ENCODE results near the gene KIAA0825.

Gene KIAA0825

DNA sequence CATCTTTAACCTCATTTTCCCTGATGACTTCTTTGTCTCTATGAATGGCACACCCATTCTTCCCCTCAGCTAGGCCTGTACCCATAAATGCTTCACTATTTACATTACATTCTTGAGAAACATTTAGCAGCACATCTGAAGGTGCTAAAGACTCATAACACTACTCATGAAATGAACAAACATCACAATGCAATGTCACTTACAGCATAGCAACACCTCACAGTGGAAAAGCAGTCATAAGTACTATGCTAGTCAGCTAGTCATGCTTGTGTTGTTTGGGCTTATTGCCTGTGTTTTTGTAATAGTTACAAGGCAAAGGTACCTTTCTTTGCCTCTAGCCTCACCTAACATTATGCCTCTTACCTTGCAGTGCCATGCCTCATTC, 228.9 kb downstream of the KIAA0825 start:
- Histone ChIP-seq H3K27me3 (ENCODE audit: insufficient read depth, low read length, poor library complexity) (no peaks in the 10 kb centered on the region), H3K9me3 (ENCODE audit: insufficient read depth, low read length, severe bottlenecking) (no peaks in the 10 kb centered on the region), H3K36me3 (ENCODE audit: insufficient read depth, low read length) (no peaks in the 10 kb centered on the region), H3K4me2 (ENCODE audit: insufficient read depth, low read length) (no peak overlapping the region), H3K4me3 (ENCODE audit: low read depth in 1 of 2, low read length in 2 of 2) (no peak overlapping the region), H3K27ac (ENCODE audit: low read length) (no peak overlapping the region), H3K9ac (ENCODE audit: low read depth, low read length) (no peak overlapping the region), H3K79me2 (ENCODE audit: insufficient read depth, low read length) (no peaks in the 10 kb centered on the region), H4K20me1 (ENCODE audit: insufficient read depth, low read length) (no peaks in the 10 kb centered on the region), H3K4me1 (ENCODE audit: insufficient read depth, low read length) (no peaks in the 10 kb centered on the region), H2AFZ (ENCODE audit: low read depth, low read length) (no peak overlapping the region)
- no peak for TF ChIP-seq EZH2 (IDR thresholded peaks at IDR 0.05; ENCODE audit: borderline replicate concordance, low read depth, low read length, severe bottlenecking)
- TF ChIP-seq CTCF (IDR thresholded peaks at IDR 0.05; ENCODE audit: borderline replicate concordance, extremely low read depth, low read length, poor library complexity, severe bottlenecking) = no peak
- ATAC-seq (ENCODE audit: insufficient read depth, low read depth) = no peak
- no peak for DNase-seq

DNA sequence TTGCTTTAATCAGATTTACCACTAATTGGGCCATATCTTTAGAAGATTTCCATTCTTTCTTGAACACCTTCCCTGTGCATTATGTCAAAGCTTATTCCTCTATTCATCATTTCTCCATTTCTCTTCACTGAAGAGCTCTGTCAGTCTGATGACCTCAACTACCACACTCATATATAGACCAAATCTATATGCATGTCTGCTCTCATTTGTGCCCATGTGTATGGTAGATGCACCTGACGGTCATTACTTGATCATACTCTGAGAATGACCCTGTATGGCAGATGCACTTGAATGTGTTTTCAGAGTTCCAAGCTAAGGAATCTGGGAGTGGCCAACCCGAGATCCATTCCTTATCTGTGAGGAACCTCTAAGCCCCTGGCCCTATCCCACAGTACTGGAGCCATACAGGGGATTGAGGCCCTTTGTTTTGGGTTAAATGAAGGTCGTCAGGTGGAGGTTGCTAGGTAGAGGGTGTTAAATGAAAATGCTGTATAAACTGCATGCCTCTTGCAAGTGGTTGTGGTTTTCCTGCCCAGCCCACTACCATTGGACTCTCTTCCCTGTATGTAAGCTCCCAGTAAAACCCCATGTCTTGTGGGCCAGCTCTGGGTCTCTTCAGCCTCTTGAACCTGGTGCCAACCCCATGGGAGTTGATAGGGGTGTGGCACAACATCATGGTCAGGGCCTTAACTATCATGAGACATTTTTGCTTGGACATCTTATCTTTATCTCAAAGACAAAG, 229.5 kb downstream of the KIAA0825 start:
- H3K4me3 ChIP-seq (ENCODE audit: low read depth in 1 of 2, low read length in 2 of 2) = no peak overlapping the region
- no peaks in the 10 kb centered on the region for H4K20me1 ChIP-seq (ENCODE audit: insufficient read depth, low read length)
- no peaks in the 10 kb centered on the region for H3K36me3 ChIP-seq (ENCODE audit: insufficient read depth, low read length)
- no peak for DNase-seq
- H3K4me2 ChIP-seq (ENCODE audit: insufficient read depth, low read length) = no peak overlapping the region
- H3K79me2 ChIP-seq (ENCODE audit: insufficient read depth, low read length) = no peaks in the 10 kb centered on the region
- H3K27me3 ChIP-seq (ENCODE audit: insufficient read depth, low read length, poor library complexity) = no peaks in the 10 kb centered on the region
- ATAC-seq (ENCODE audit: insufficient read depth, low read depth) = no peak
- no peak overlapping the region for H3K27ac ChIP-seq (ENCODE audit: low read length)
- H3K4me1 ChIP-seq (ENCODE audit: insufficient read depth, low read length) = no peaks in the 10 kb centered on the region
- no peak for TF ChIP-seq EZH2 (IDR thresholded peaks at IDR 0.05; ENCODE audit: borderline replicate concordance, low read depth, low read length, severe bottlenecking)
- TF ChIP-seq CTCF (IDR thresholded peaks at IDR 0.05; ENCODE audit: borderline replicate concordance, extremely low read depth, low read length, poor library complexity, severe bottlenecking) = no peak
- H3K9ac ChIP-seq (ENCODE audit: low read depth, low read length) = no peak overlapping the region
- H2AFZ ChIP-seq (ENCODE audit: low read depth, low read length) = no peak overlapping the region
- H3K9me3 ChIP-seq (ENCODE audit: insufficient read depth, low read length, severe bottlenecking) = no peaks in the 10 kb centered on the region

- no peak for ATAC-seq (ENCODE audit: insufficient read depth, low read depth)
- Histone ChIP-seq H3K27ac (ENCODE audit: low read length) (no peak overlapping the region), H3K4me3 (ENCODE audit: low read depth in 1 of 2, low read length in 2 of 2) (no peak overlapping the region), H3K27me3 (ENCODE audit: insufficient read depth, low read length, poor library complexity) (no peaks in the 10 kb centered on the region), H3K9ac (ENCODE audit: low read depth, low read length) (no peak overlapping the region), H3K4me2 (ENCODE audit: insufficient read depth, low read length) (no peak overlapping the region), H3K79me2 (ENCODE audit: insufficient read depth, low read length) (no peaks in the 10 kb centered on the region), H2AFZ (ENCODE audit: low read depth, low read length) (no peak overlapping the region), H3K9me3 (ENCODE audit: insufficient read depth, low read length, severe bottlenecking) (no peaks in the 10 kb centered on the region), H3K36me3 (ENCODE audit: insufficient read depth, low read length) (no peaks in the 10 kb centered on the region), H4K20me1 (ENCODE audit: insufficient read depth, low read length) (no peaks in the 10 kb centered on the region), H3K4me1 (ENCODE audit: insufficient read depth, low read length) (no peaks in the 10 kb centered on the region)
- no peak for DNase-seq
- TF ChIP-seq EZH2 (IDR thresholded peaks at IDR 0.05; ENCODE audit: borderline replicate concordance, low read depth, low read length, severe bottlenecking) (no peak), CTCF (IDR thresholded peaks at IDR 0.05; ENCODE audit: borderline replicate concordance, extremely low read depth, low read length, poor library complexity, severe bottlenecking) (no peak)
These were observed 232.6 kb downstream of the KIAA0825 start for GRCh38 chr5:94385767-94386166.
